ENCODE data around the gene SMAD3.

SMAD3 gene

GRCh38 chr15:67196672-67197363 lies 131.4 kb downstream of the SMAD3 start:
- peak; percentile 84 for DNase-seq (ENCODE audit: low read depth)

DNA sequence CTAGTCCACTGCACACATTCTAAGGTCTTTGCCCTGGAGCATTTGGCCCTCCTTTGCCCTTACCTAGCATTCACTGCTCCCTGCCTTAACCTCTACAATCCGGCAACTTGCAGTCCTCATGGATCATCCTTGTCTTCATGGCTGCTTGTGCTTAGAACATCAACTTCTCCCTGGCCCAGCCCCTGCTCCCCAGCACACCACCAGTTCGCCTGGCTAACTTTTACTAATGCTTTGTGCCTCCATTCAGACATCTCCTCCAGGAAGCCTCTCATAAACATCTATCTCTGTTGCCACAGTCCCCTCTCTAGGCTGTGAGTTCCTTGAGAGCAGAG lies 131.9 kb downstream of the SMAD3 start:
- no peak for DNase-seq (ENCODE audit: low read depth)

DNA sequence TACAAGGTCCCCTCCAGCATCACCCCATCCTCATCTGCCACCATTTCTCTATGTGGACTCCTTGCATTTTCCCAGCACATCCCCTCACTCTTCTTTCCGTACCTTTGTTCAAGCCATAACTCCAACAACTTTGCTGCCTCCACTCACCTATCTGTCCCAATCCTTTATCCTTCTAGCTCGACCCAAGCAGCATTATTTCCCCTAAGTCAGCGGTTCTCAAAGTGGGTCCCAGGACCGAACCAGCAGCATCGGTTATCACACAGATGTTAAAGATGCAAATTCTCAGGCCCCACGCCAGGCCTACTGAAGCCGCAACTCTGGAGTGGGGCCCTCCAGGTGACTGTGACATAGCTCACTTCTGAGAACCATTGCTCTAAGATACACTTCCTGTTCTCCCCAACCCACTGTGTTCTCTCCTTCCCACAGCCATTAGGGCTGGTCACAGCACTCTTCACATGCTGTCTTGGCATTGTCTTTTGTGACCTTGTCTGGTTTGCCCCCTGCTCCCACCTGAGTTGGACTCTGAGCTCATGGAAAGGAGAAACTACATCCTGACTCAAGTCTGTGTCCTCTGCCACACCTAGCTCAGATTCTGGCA lies 132.9 kb downstream of the SMAD3 start:
- no peak for DNase-seq (ENCODE audit: low read depth)

- no peak for DNase-seq (ENCODE audit: low read depth)
These were observed 134.0 kb downstream of the SMAD3 start for GRCh38 chr15:67199391-67199790.

DNA sequence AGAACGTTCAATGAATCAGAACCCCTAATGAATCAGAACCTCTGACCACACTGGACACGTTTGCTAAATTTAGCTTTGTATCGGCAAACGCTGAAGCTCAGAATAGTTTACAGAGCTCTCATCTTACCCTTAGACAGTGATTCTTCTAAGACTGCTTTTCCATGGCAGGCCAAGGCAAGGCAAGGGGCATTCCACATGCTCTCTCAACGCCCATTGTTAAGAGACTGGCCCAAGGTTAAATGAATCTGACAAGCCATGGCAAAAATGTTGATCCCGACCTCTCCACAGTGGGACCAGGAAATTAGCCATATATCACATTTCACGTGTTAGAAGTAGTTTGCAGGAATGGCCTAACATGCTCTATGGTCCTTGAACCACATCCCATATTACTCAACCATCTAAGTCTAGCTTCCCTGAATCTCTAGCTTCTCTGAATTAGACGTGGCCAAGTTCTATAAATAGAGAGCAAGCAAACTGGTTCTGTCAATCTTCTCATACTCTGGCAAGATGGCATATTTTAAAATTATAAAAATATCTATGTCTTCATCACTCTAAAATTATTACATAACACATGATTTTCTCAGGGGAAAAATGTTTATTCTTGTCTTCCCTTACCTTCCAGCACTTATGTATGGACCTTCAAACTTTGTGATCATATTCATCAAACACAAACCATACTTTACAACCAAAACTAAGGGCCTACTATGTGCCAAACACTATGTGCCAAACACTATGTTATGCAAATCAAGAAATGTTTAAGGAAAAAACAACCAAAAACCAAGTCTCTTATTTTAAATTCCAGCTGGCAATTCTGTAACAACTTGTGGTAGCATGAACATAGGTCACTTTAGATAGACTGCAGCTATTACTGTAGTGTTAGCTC lies 134.7 kb downstream of the SMAD3 start:
- peak; percentile 48 for DNase-seq (ENCODE audit: low read depth)

DNA sequence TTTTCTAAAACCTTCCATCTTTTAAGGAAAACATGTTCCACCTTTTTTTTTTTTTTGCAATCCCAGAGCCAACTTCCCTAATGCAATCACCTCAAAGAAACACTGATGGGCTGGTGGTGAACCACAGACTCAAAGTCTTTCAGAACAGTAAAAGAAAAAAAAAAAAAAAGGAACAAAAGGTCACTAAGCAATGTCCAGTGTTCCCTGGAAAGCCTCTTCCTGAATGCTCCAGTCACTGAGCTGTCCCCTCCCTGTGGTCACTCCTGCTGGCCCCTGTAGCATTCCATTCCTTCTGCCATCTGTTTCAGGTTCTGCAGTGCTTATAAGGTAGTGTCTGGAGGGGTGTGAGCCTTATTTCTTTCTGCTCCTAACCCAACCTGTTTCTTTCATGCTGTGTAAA lies 135.7 kb downstream of the SMAD3 start:
- DNase-seq (ENCODE audit: low read depth) = no peak

- DNase-seq (ENCODE audit: low read depth) = no peak
These were observed 136.7 kb downstream of the SMAD3 start for GRCh38 chr15:67202091-67202490.

DNA sequence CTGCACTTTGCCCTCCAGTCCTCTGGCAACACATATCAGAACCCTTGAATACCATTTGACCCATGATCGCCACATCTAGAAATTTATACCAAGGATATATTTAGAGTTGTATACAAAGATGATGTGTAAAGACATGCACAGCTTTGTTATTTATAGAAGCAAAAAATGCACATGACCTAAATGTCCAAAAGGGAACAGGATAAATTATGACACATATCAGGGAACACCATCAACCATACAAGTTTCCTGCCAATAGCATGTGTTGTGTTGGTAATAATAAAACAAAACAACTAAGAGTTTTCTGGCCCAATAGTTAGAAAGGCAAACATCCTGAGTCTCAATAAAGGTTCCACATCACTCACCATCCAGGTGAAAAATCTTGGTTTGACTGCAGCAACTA lies 137.6 kb downstream of the SMAD3 start:
- no peak for DNase-seq (ENCODE audit: low read depth)

- no peak for DNase-seq (ENCODE audit: low read depth)
These were observed 142.3 kb downstream of the SMAD3 start for GRCh38 chr15:67207555-67208207.

DNA sequence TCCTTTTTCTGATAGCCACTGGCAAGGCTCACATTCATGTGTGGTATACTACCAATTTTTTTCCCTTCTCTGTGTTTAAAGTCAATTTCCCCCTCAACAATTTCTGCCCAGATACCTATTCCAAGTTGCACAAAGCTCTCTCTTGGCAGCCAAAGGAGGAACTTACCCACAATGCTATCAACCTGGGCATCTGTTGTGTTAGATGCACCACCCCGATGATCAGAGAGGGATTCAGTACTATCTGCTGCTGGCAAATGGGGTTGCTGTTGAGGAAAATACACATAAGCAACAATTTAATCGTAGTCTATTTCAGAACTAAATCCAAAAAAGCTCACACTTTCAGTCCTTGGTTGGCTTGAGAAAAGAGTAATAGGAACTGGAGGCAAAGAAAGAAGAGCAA lies 143.0 kb downstream of the SMAD3 start:
- no peak for DNase-seq (ENCODE audit: low read depth)

GRCh38 chr15:67210555-67211168 lies 145.3 kb downstream of the SMAD3 start:
- no peak for DNase-seq (ENCODE audit: low read depth)

DNA sequence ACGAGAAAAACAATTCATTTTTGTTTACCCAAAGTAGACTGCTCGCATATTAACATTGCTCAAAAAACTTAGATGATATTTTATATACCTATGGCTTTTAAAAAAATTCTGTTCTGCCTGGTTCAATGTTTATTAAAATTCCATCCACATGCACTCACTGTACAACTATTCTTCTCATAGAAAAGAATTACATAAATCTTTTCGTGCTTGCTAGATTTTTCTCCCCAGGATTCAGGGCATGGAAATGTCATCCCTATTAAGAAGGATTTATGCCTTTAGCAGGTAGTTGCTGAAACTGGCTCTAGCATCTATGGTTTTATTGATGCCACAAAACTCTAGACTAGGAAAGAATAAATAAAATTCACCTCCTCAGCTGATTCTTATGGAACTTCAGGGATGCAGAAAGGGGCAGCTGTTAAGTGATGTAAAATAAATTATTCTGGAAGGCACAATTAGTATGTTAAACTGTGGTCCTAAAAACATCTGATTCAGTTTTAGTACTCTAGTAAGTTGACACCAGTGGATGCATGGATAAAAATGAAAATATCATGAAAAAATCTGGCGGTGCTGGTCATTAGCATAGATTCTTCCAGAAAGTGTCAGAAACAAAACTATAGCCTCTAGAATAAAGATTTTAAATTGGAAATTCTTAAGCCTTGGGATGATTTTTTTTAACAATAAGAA lies 147.4 kb downstream of the SMAD3 start:
- DNase-seq (ENCODE audit: low read depth) = no peak

- DNase-seq (ENCODE audit: low read depth) = no peak
These were observed 149.7 kb downstream of the SMAD3 start for GRCh38 chr15:67215102-67215501.

GRCh38 chr15:67216859-67217258 lies 151.5 kb downstream of the SMAD3 start:
- no peak for DNase-seq (ENCODE audit: low read depth)

DNA sequence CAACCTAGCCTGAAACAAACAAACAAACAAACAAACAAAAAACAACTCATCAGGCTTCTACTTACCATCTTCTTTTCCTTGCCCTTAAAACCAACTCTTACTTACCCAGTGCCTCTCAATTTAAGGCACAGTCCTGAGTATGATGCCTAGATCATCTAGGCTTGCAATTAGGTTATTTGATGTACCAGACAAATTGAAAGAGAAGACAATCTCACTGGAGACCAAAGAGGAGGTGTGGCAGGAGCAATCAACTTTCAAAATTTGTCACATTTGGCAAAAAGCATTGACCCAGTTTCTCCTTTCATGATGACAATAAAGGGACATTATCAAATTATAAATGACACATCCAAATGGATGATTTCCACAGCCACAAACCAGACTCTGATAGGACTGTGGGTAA lies 153.0 kb downstream of the SMAD3 start:
- no peak for DNase-seq (ENCODE audit: low read depth)

DNA sequence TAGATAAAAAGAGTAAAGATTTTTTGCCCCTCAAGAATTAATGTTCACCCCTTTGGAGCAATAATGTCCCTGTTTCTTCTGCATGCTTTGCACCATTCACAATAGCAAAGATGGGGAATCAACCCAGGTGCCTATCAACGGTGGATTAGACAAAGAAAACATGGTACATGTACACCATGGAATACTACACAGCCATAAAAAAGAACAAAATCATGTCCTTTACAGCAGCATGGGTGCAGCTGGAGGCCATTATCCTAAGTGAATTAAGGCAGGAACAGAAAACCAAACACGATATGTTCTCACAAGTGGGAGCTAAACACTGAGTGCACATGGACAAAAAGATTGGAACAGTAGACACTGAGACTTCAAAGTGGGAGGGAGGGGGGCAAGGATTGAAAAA lies 153.9 kb downstream of the SMAD3 start:
- DNase-seq (ENCODE audit: low read depth) = no peak

DNA sequence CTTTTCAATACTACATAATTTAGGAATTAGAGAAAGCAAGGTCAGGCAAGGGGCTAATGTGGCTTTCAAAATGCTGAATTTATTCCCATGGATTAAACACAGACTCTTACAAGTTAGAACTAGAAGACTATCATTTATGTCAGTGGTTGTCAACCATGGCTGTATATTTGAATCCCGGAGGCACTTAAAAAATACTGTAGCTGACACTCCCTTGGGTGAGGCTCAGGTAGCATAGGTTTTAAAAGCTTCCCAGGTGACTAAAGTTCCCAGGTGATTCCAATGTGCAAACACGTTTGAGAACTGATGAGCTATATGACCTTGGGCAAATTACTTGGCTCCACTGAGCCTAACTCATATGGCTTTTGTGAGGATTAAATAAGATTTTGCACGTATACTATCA lies 159.5 kb downstream of the SMAD3 start:
- DNase-seq (ENCODE audit: low read depth) = no peak

DNA sequence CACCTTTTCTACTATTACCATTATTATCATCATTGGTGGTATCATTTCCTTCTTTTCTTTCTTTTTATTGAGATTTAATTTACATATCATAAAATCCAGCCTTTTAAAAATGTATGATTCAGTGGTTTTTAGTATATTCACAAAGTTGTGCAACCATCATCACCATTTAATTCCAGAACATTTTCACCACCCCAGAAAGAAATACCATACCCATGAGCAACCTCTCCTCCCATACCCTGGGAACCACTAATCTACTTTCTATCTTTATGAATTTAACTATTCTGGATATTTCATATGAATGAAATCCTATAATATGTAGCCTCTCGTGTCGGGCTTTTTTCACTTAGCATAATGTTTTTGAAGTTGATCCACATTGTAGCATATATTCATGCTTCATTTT lies 159.9 kb downstream of the SMAD3 start:
- DNase-seq (ENCODE audit: low read depth) = peak; percentile 65

GRCh38 chr15:67227431-67227830 lies 162.0 kb downstream of the SMAD3 start:
- DNase-seq (ENCODE audit: low read depth) = no peak

- no peak for DNase-seq (ENCODE audit: low read depth)
These were observed 162.4 kb downstream of the SMAD3 start for GRCh38 chr15:67227846-67228245.

DNA sequence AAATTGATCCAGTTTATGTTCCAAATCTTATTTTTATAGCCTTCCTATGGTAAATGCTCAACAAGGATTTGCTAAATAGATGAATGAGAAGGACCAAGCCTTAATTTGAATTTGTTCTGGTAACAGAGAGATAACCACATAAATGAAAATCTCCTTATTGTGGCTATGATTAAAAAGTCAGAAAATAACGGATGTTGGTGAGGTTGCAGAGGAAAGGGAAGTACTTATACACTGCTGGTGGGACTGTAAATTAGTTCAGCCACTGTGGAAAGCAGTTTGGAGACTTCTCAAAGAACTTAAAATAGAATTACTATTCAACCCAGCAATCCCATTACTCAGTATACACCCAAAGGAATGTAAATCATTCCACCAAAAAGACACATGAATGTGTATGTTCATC lies 162.9 kb downstream of the SMAD3 start:
- DNase-seq (ENCODE audit: low read depth) = no peak

GRCh38 chr15:67230504-67230903 lies 165.1 kb downstream of the SMAD3 start:
- no peak for DNase-seq (ENCODE audit: low read depth)
